DOHH2 (cell line): Measurements from ENCODE around the gene NPY4R.
"Not testable (repeated sequence)": the region's sequence is repeated elsewhere in the genome, so short reads cannot be mapped to it uniquely, and the experiment has no call there.

Source experiments
- EZH2phosphoT487 ChIP-seq: fragments of 200-600 bp; sonication (generic); IDR thresholded peaks from 2 replicates; pipeline ENCODE4 v1.6.1; 2017; ENCODE audit warnings: borderline replicate concordance, mild to moderate bottlenecking, antibody characterized with exemption, low read length, moderate library complexity, mixed read lengths
- TF ChIP-seq, protein P1 (sequence below): fragments of 200-600 bp; sonication (generic); IDR thresholded peaks from one replicate; pipeline ENCODE4 v1.5.1; 2014; ENCODE audit warnings: antibody characterized with exemption, mild to moderate bottlenecking, low read depth, low read length; ENCODE audit not compliant: poor library complexity, severe bottlenecking

DNA sequence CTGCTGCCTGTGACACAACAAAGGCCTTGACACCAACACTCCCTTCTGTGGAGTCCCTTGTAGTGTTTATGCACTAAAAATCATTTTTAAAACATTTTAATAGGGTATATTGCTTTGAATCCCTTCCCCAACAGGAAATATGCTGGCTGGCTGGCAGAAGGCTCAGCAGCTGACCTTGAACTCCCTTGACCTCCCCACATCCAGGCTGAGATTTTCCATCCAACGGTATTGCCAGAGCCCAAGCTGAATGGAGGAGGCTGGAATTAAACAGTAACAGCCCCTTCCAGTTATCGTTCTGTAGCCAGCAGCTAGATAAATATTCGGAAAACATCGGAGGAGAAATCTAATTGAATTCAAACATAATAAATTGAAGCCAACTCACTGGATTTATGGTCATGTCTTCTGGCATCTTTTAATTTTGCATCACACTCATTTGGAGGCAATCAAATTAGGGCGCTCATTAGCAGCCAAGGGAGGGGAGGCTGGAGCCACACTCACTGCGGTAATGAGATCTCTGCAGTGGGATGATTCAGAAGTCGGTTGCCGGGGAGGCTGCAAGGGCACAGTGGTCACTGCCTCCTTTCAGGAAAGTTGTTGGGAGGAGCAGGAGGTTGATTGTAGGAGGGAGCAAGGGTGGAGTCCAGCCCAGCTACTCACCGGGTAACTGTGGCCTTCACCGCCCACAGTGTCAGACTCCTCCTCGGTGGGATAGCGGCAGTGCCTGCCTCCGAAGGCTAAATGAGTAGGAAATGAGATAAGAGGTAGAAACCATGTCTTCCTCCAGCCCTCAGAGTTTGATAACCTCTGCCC lies 46.0 kb downstream of the NPY4R start:
- TF ChIP-seq, protein P1, sequence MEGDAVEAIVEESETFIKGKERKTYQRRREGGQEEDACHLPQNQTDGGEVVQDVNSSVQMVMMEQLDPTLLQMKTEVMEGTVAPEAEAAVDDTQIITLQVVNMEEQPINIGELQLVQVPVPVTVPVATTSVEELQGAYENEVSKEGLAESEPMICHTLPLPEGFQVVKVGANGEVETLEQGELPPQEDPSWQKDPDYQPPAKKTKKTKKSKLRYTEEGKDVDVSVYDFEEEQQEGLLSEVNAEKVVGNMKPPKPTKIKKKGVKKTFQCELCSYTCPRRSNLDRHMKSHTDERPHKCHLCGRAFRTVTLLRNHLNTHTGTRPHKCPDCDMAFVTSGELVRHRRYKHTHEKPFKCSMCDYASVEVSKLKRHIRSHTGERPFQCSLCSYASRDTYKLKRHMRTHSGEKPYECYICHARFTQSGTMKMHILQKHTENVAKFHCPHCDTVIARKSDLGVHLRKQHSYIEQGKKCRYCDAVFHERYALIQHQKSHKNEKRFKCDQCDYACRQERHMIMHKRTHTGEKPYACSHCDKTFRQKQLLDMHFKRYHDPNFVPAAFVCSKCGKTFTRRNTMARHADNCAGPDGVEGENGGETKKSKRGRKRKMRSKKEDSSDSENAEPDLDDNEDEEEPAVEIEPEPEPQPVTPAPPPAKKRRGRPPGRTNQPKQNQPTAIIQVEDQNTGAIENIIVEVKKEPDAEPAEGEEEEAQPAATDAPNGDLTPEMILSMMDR: not testable (repeated sequence)
- not testable (repeated sequence) for TF ChIP-seq EZH2phosphoT487
